GM18517 (cell line): ENCODE data around the gene HOXB9.

Experiments used
- ATAC-seq: cut with Tn5 transposase; IDR thresholded peaks from one replicate; pipeline ENCODE4 v1.9.1; 2021; ENCODE audit warnings: mild to moderate bottlenecking, moderate library complexity; ENCODE audit not compliant: unreplicated experiment

Gene HOXB9

GRCh38 chr17:48612854-48613691 is 13.1 kb downstream of the HOXB9 start:
- no peak for ATAC-seq

GRCh38 chr17:48612456-48612853 is 13.7 kb downstream of the HOXB9 start:
- no peak for ATAC-seq

GRCh38 chr17:48611681-48612455 is 14.3 kb downstream of the HOXB9 start:
- no peak for ATAC-seq

GRCh38 chr17:48611213-48611612 is 14.9 kb downstream of the HOXB9 start:
- ATAC-seq, result no peak

GRCh38 chr17:48610282-48611211 is 15.6 kb downstream of the HOXB9 start, which contains the start of gene HOXB7:
Gene HOXB7, minus strand, starts transcription at chr17:48611017. Its CDS starts 99 bp downstream, at chr17:48610918.
- ATAC-seq, result no peak

- no peak for ATAC-seq
Measured at GRCh38 chr17:48609759-48610281, 16.3 kb downstream of the HOXB9 start.

GRCh38 chr17:48609033-48609432 is 17.1 kb downstream of the HOXB9 start:
- no peak for ATAC-seq

- ATAC-seq, result no peak
Measured at GRCh38 chr17:48608494-48608834, 17.7 kb downstream of the HOXB9 start.

- no peak for ATAC-seq
Measured at GRCh38 chr17:48606892-48607614, 19.1 kb downstream of the HOXB9 start.

- ATAC-seq, result no peak
Measured at GRCh38 chr17:48605991-48606891, 19.9 kb downstream of the HOXB9 start.

- no peak for ATAC-seq
Measured at GRCh38 chr17:48605409-48605919, 20.7 kb downstream of the HOXB9 start.

- ATAC-seq, result no peak
Measured at GRCh38 chr17:48604770-48605329, 21.3 kb downstream of the HOXB9 start, which contains the start of gene HOXB6. Gene HOXB6, minus strand, starts transcription at chr17:48604986. Its CDS starts 6,836 bp downstream, at chr17:48598150.

- no peak for ATAC-seq
Measured at GRCh38 chr17:48603959-48604769, 22.0 kb downstream of the HOXB9 start.

- no peak for ATAC-seq
Measured at GRCh38 chr17:48601539-48602425, 24.4 kb downstream of the HOXB9 start.

- no peak for ATAC-seq
Measured at GRCh38 chr17:48601207-48601538, 25.0 kb downstream of the HOXB9 start.

- no peak for ATAC-seq
Measured at GRCh38 chr17:48600244-48601098, 25.7 kb downstream of the HOXB9 start.
